K562 (cell line): ENCODE results near the gene CD19. TPM values are rescaled to one million over a fixed set of nuclear protein-coding genes. Genes with fewer than 3 reads are reported as not detected.

ENCODE experiments used
- CREB1 ChIP-seq, 2 experiments: sonication (generic) in 1 of 2; formaldehyde crosslinking in 1 of 2; IDR thresholded peaks; 2 replicates each; pipeline versions ENCODE4 v1.6.1 to v1.8.0; 2012 to 2022; ENCODE audit warnings: inconsistent platforms in 1 of 2, mild to moderate bottlenecking in 1 of 2, missing genetic modification reagents in 1 of 2, moderate library complexity in 1 of 2
- CTBP1 ChIP-seq: fragments of 450-650 bp; IDR thresholded peaks from 2 replicates; pipeline ENCODE4 v1.6.1; 2016; ENCODE audit warnings: borderline replicate concordance
- E2F8 ChIP-seq: fragments of 450-650 bp; IDR thresholded peaks from 2 replicates; pipeline ENCODE4 v1.7.1; 2018; ENCODE audit warnings: mild to moderate bottlenecking, low read depth; ENCODE audit not compliant: partially characterized antibody
- EGR1 ChIP-seq: fragments of 450-650 bp; conservative IDR thresholded peaks from 2 replicates; pipeline ENCODE4 v1.6.1; 2017; ENCODE audit warnings: mild to moderate bottlenecking
- ELF1 ChIP-seq: fragments of 200-800 bp; sonication (Bioruptor generic); IDR thresholded peaks from 2 replicates; pipeline ENCODE4 v1.6.1; 2016; ENCODE audit warnings: missing genetic modification characterization, missing compliant biosample characterization
- ELF2 ChIP-seq: fragments of 250-450 bp; sonication (Bioruptor Pico); IDR thresholded peaks from 2 replicates; pipeline ENCODE4 v1.5.0; 2021; ENCODE audit warnings: mild to moderate bottlenecking
- GABPB1 ChIP-seq: sonication (generic); formaldehyde crosslinking; IDR thresholded peaks from 2 replicates; pipeline ENCODE4 v1.8.0; 2022; ENCODE audit warnings: mild to moderate bottlenecking, missing genetic modification reagents
- GATAD2A ChIP-seq: fragments of 450-650 bp; IDR thresholded peaks from 2 replicates; pipeline ENCODE4 v1.6.1; 2017
- HDAC1 ChIP-seq, 2 experiments: fragments of 450-650 bp; IDR thresholded peaks; 2 replicates each; pipeline ENCODE4 v1.6.1; 2016 to 2017; ENCODE audit warnings: inconsistent platforms in 1 of 2, mild to moderate bottlenecking in 1 of 2, moderate library complexity in 1 of 2
- HINFP ChIP-seq: fragments of 450-650 bp; conservative IDR thresholded peaks from 2 replicates; pipeline ENCODE4 v1.6.1; 2016; ENCODE audit warnings: missing genetic modification characterization, low read depth, mild to moderate bottlenecking, control low read depth, missing compliant biosample characterization
- JUND ChIP-seq, 2 experiments: IDR thresholded peaks; 2 replicates in 1 of 2; 3 replicates in 1 of 2; pipeline ENCODE4 v1.6.1; 2011; ENCODE audit warnings: borderline replicate concordance in 2 of 2, low read depth in 2 of 2, low read length in 2 of 2, improper control_type of control experiment in 1 of 2, missing biosample characterization in 1 of 2, missing genetic modification characterization in 1 of 2, missing genetic modification reagents in 1 of 2
- MAZ ChIP-seq, 2 experiments: fragments of 450-650 bp in 1 of 2; sonication (generic) in 1 of 2; formaldehyde crosslinking; IDR thresholded peaks in 1 of 2; conservative IDR thresholded peaks in 1 of 2; 2 replicates each; pipeline versions ENCODE4 v1.4.0 to v1.5.0; 2020; ENCODE audit warnings: mild to moderate bottlenecking in 1 of 2, missing genetic modification reagents in 1 of 2
- MBD2 ChIP-seq: sonication (generic); IDR thresholded peaks from 2 replicates; pipeline ENCODE4 v1.6.1; 2016; ENCODE audit warnings: low read depth, borderline replicate concordance
- PKNOX1 ChIP-seq: fragments of 450-650 bp; IDR thresholded peaks from 2 replicates; pipeline ENCODE4 v1.6.1; 2016
- RBM34 ChIP-seq: fragments of 200-400 bp; formaldehyde crosslinking; IDR thresholded peaks from 2 replicates; pipeline ENCODE4 v1.6.1; 2018; ENCODE audit warnings: low read length, borderline replicate concordance; ENCODE audit not compliant: insufficient read depth
- SP1 ChIP-seq: sonication (generic); formaldehyde crosslinking; IDR thresholded peaks from 2 replicates; pipeline ENCODE4 v1.8.1; 2022; ENCODE audit warnings: mild to moderate bottlenecking, missing genetic modification reagents
- YY1 ChIP-seq, 3 experiments: IDR thresholded peaks; 2 replicates each; pipeline ENCODE4 v1.6.1; 2011; ENCODE audit warnings: low read length in 2 of 3, mild to moderate bottlenecking in 2 of 3, moderate library complexity in 2 of 3, borderline replicate concordance in 1 of 3, control low read depth in 1 of 3, low read depth in 1 of 3; ENCODE audit not compliant: insufficient read depth in 3 of 3, insufficient replicate concordance in 2 of 3, control insufficient read depth in 1 of 3, insufficient read length in 1 of 3; ENCODE audit errors: extremely low read depth in 1 of 3
- ZNF639 ChIP-seq, 2 experiments: fragments of 200-800 bp in 1 of 2; sonication (Bioruptor generic) in 1 of 2; sonication (generic) in 1 of 2; formaldehyde crosslinking in 1 of 2; IDR thresholded peaks in 1 of 2; conservative IDR thresholded peaks in 1 of 2; 2 replicates each; pipeline versions ENCODE4 v1.5.0 to v1.6.1; 2016 to 2020; ENCODE audit warnings: missing compliant biosample characterization in 1 of 2, missing genetic modification characterization in 1 of 2, missing genetic modification reagents in 1 of 2
- polyA plus RNA-seq, 8 experiments: library from polyadenylated mRNA; depleted of rRNA in 4 of 8; stranded (reverse) in 5 of 8; unstranded in 3 of 8; fragments of >200 nt; fragmentation: Nextera tagmentation in 2 of 8; fragmentation: Illumina TruSeq in 1 of 8; extraction: Ambion mirVana in 2 of 8; extraction: Trizol in 1 of 8; gene quantifications; 2 replicates each; pipeline versions ENCODE4 v1.2.1 to v1.2.3, GENCODE V29; 2011 to 2014; ENCODE audit warnings: inconsistent platforms in 1 of 8, missing spikeins in 1 of 8
- total RNA-seq, 7 experiments: library from RNA; depleted of rRNA in 6 of 7; stranded (reverse); fragments of >200 nt in 6 of 7; fragmentation: Illumina TruSeq in 2 of 7; extraction: Trizol in 2 of 7; gene quantifications; 2 replicates each; pipeline versions ENCODE4 v1.2.1 to v1.2.3, GENCODE V29; 2011 to 2021; ENCODE audit warnings: low replicate concordance in 1 of 7

CD19 gene
- total and polyA plus RNA-seq, 9 of the 15 experiments (the other 6 are each of a cell fraction or from before 2014, with no cell fraction given) = 0.27 to 3.7 (median 2.0) TPM; not detected in 1

- 0 out of 2 replicates have a peak, but pooled peaks have one; percentile 36 for TF ChIP-seq RBM34
- peak in 1 of 2 experiments; percentile 91; a peak in 2 of 4 replicates for TF ChIP-seq ZNF639 (CRISPR knock-in tag; conservative IDR thresholded peaks at IDR 0.05 in 1 of 2, IDR thresholded peaks at IDR 0.05 in 1 of 2)
- TF ChIP-seq E2F8 = peak; percentile 47
- TF ChIP-seq SP1 (CRISPR knock-in tag) = peak; percentile 94
- peak; percentile 19; the same call in 1 of the 2 replicates for TF ChIP-seq MBD2
- peak; percentile 99 for TF ChIP-seq GATAD2A
- TF ChIP-seq PKNOX1 = peak; percentile 50; the same call in 1 of the 2 replicates
- TF ChIP-seq GABPB1 = peak; percentile 76
- TF ChIP-seq YY1 (IDR thresholded peaks at IDR 0.05; ENCODE audit: borderline replicate concordance in 1 of 3, control insufficient read depth in 1 of 3, extremely low read depth in 1 of 3, insufficient read depth in 3 of 3, insufficient read length in 1 of 3, insufficient replicate concordance in 2 of 3, low read depth in 1 of 3, low read length in 2 of 3) = peak; percentile 56 to 83 (median 76)
- 0 out of 2 replicates have a peak, but pooled peaks have one; percentile 15 for TF ChIP-seq HINFP (tag)
- TF ChIP-seq EGR1 = peak; percentile 70
- peak; percentile 19 for TF ChIP-seq CTBP1
- peak; percentile 62 for TF ChIP-seq CREB1 (IDR thresholded peaks at IDR 0.05)
- peak; percentile 63; the same call in 1 of the 2 replicates for TF ChIP-seq CREB1 (CRISPR knock-in tag; IDR thresholded peaks at IDR 0.05)
- TF ChIP-seq MAZ (CRISPR knock-in tag; conservative IDR thresholded peaks at IDR 0.05 in 1 of 2, IDR thresholded peaks at IDR 0.05 in 1 of 2) = peak; percentile 17 to 30; a peak in 3 of 4 replicates
- peak in 1 of 2 experiments; percentile 82; a peak in 2 of 4 replicates for TF ChIP-seq HDAC1 (IDR thresholded peaks at IDR 0.05)
- TF ChIP-seq ELF1 = peak; percentile 97
- peak; percentile 93 for TF ChIP-seq ELF2
- 0 out of 2 replicates have a peak, but pooled peaks have one; percentile 4 for TF ChIP-seq JUND (IDR thresholded peaks at IDR 0.05; ENCODE audit: borderline replicate concordance, low read depth, low read length)
- no peak for TF ChIP-seq JUND (tag; IDR thresholded peaks at IDR 0.05; ENCODE audit: borderline replicate concordance, low read depth, low read length)
Observed at GRCh38 chr16:28924762-28925385, 6.9 kb upstream of the CD19 start, which contains the start of gene RABEP2 (continued).
